ENCODE measurements around the gene CDH24. TPM values are rescaled to one million over a fixed set of nuclear protein-coding genes. Genes with fewer than 3 reads are reported as not detected.

CDH24 gene
- total and polyA plus RNA-seq, 2 donors (not counting 3 experiments of a cell fraction or from before 2014, with no cell fraction given), result 21.7 to 52.9 TPM

DNA sequence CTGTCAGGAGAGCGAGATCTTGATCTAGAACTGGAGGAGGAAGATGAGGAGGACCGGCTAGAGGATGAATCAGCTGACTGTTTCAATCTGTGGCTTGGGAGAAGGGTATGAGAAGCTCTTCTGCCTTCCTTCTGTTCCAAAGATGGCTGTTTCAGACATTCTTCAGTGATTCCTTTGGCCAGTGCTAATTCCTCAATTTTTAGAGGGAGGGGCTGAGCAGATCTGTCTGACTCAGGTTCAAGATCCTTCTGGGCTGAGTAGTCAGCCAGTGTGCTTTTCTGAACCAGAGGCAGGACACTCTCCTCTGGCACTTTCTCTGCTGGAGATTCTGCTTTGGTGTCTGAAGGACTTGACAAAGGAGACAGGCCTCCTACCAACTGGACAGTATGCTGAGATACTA is 22.4 kb upstream of the CDH24 start:
- Histone ChIP-seq H3K4me3 (replicated peaks in 1 of 3; ENCODE audit: insufficient read depth in 1 of 3, low read depth in 1 of 3, low read length in 3 of 3) (no peak overlapping the region), H3K9ac (replicated peaks; ENCODE audit: extremely low read depth, insufficient read depth, low read length) (no peak overlapping the region), H3K36me3 (ENCODE audit: control insufficient read depth in 2 of 2, extremely low read depth in 1 of 2, insufficient read depth in 2 of 2, low read length in 2 of 2) (peaks cover 34 to 45% of the 10 kb centered on the region in 2 experiments), H3K9me1 (replicated peaks; ENCODE audit: control insufficient read depth, extremely low read depth, insufficient read depth, low read length) (no peaks in the 10 kb centered on the region), H4K20me1 (replicated peaks; ENCODE audit: control insufficient read depth, extremely low read depth, insufficient read depth, low read length) (no peaks in the 10 kb centered on the region), H3K79me2 (ENCODE audit: control insufficient read depth, insufficient read depth, low read length) (peaks cover 8% of the 10 kb centered on the region), H3K27ac (ENCODE audit: insufficient read depth, low read depth, low read length) (no peak overlapping the region), H2AFZ (ENCODE audit: low read depth, low read length) (no peak overlapping the region), H3K27me3 (ENCODE audit: control insufficient read depth in 2 of 2, insufficient read depth in 2 of 2, low read length in 2 of 2) (no peaks in the 10 kb centered on the region), H3K4me1 (ENCODE audit: control insufficient read depth, extremely low read depth, insufficient read depth, low read length) (peaks cover 24% of the 10 kb centered on the region), H3K9me3 (replicated peaks; ENCODE audit: control insufficient read depth, insufficient read depth, low read length) (no peaks in the 10 kb centered on the region), H3K4me2 (ENCODE audit: insufficient read depth, low read length) (no peak overlapping the region)
- DNase-seq (ENCODE audit: low read depth, low spot score), result no peak
- BruUV-seq (replicated peaks), result no TSS peak
- intact Hi-C loops (cut with micrococcal nuclease) (loop anchor here (2.0 kb wide), 1 partner anchor 15 kb away; the partner anchor contains the start of genes ACIN1 and C14orf119), dilution Hi-C loops (cut with MboI; ENCODE audit: extremely low pct_ligation_motif_present, low sequenced_read_pairs) (no loop called here)
- FAIRE-seq, result peak; percentile 12
- TF ChIP-seq POLR2AphosphoS5 (IDR thresholded peaks at IDR 0.05; ENCODE audit: insufficient read depth, low read depth, low read length) (no peak), GATA2 (IDR thresholded peaks at IDR 0.05; ENCODE audit: insufficient read depth, insufficient read length, low read depth, low read length) (no peak), POLR2A (IDR thresholded peaks at IDR 0.05; ENCODE audit: low read depth, low read length) (no peak), MYC (IDR thresholded peaks at IDR 0.05; ENCODE audit: low read depth, low read length) (no peak), JUN (IDR thresholded peaks at IDR 0.05; ENCODE audit: borderline replicate concordance, insufficient read depth, insufficient read length, low read depth) (no peak), CTCF (IDR thresholded peaks at IDR 0.05; ENCODE audit: extremely low read depth in 1 of 2, insufficient read depth in 1 of 2, low read depth in 1 of 2, low read length in 2 of 2) (no peak), FOS (IDR thresholded peaks at IDR 0.05; ENCODE audit: borderline replicate concordance, insufficient read depth, low read length) (no peak), EZH2 (IDR thresholded peaks at IDR 0.05; ENCODE audit: borderline replicate concordance, low read depth, low read length, severe bottlenecking) (no peak)
- TF ChIP-seq, protein P1, sequence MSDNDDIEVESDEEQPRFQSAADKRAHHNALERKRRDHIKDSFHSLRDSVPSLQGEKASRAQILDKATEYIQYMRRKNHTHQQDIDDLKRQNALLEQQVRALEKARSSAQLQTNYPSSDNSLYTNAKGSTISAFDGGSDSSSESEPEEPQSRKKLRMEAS (IDR thresholded peaks at IDR 0.05; ENCODE audit: insufficient read depth, insufficient read length), result no peak
- ChIA-PET POLR2A (interaction anchor here (1.1 kb wide), 1 partner anchor 8 kb away, joined by 3 read pairs; no protein-coding TSS in a partner anchor), CTCF (interaction anchor here (0.8 to 4.4 kb wide), 5 partner anchors 11 to 107 kb away, joined by 3 to 66 read pairs (median 5); partner anchors contain the start of genes ACIN1 and C14orf119)
